RWPE1 (cell line): Measurements from ENCODE around the gene MINDY2.
A peak's percentile ranks its signal among the peaks of the same experiment; 100 is the strongest.
"Not testable (repeated sequence)": the region's sequence is repeated elsewhere in the genome, so short reads cannot be mapped to it uniquely, and the experiment has no call there.

Source experiments
- CTCF ChIA-PET: fragments of 350-600 bp; sonication (Branson Sonifier 250); formaldehyde crosslinking; extraction: SDS; loops from one replicate; lab custom pipeline; 2021; lab: Yijun Ruan, JAX
- POLR2A ChIA-PET: fragments of 400-600 bp; formaldehyde crosslinking; extraction: SDS; loops from one replicate; lab custom pipeline; 2020; ENCODE audit warnings: antibody characterized with exemption; ENCODE audit not compliant: low non-redundant PET; lab: Yijun Ruan, JAX
- DNase-seq: peaks from one replicate; pipeline ENCODE4 v3.0.0; 2012; ENCODE audit warnings: low spot score
- H3K27ac ChIP-seq: fragments of 450-650 bp; 2 replicates; pipeline ENCODE4 v1.5.1; 2017
- CTCF ChIP-seq: fragments of 450-650 bp; conservative IDR thresholded peaks from 2 replicates; pipeline ENCODE4 v1.5.1; 2017; ENCODE audit warnings: low read depth, mild to moderate bottlenecking

The MINDY2 gene

GRCh38 chr15:58839485-58839884 lies 68.4 kb downstream of the MINDY2 start:
- peak; percentile 14 for DNase-seq
- no peak overlapping the region for H3K27ac ChIP-seq
- ChIA-PET CTCF (no interaction called here), POLR2A (no interaction called here)
- TF ChIP-seq CTCF, result peak; percentile 23

GRCh38 chr15:58840048-58840447 lies 68.9 kb downstream of the MINDY2 start:
- CTCF ChIA-PET, result interaction anchor here (0.6 to 0.7 kb wide), 2 partner anchors 67 to 395 kb away, joined by 3 to 6 read pairs; no protein-coding TSS in a partner anchor
- H3K27ac ChIP-seq, result no peak overlapping the region
- TF ChIP-seq CTCF, result no peak
- DNase-seq, result no peak
- POLR2A ChIA-PET, result no interaction called here

GRCh38 chr15:58842713-58843396 lies 71.8 kb downstream of the MINDY2 start:
- no peak overlapping the region for H3K27ac ChIP-seq
- CTCF ChIA-PET, result no interaction called here
- no peak for TF ChIP-seq CTCF
- DNase-seq, result no peak
- POLR2A ChIA-PET, result no interaction called here

GRCh38 chr15:58851205-58851604 lies 80.1 kb downstream of the MINDY2 start:
- POLR2A ChIA-PET, result not testable (repeated sequence)

GRCh38 chr15:58852347-58852746 lies 81.2 kb downstream of the MINDY2 start:
- no peak for DNase-seq
- ChIA-PET CTCF (interaction anchor here (0.5 to 0.6 kb wide), 2 partner anchors 34 to 526 kb away, joined by 3 to 4 read pairs; no protein-coding TSS in a partner anchor), POLR2A (no interaction called here)
- no peak overlapping the region for H3K27ac ChIP-seq
- TF ChIP-seq CTCF, result no peak

More at GRCh38 chr15:58851205-58851604, 80.1 kb downstream of the MINDY2 start:
- CTCF ChIA-PET, H3K27ac ChIP-seq, DNase-seq: not testable (repeated sequence)

- DNase-seq, result no peak
- ChIA-PET POLR2A (no interaction called here), CTCF (interaction anchor here (0.6 kb wide), 1 partner anchor 1125 kb away, joined by 3 read pairs; no protein-coding TSS in a partner anchor)
- no peak for TF ChIP-seq CTCF
- no peak overlapping the region for H3K27ac ChIP-seq
Measured at GRCh38 chr15:58854593-58854992, 83.5 kb downstream of the MINDY2 start.

GRCh38 chr15:58856086-58856485 lies 85.0 kb downstream of the MINDY2 start:
- POLR2A ChIA-PET, result no interaction called here
- TF ChIP-seq CTCF, result no peak
- CTCF ChIA-PET, result interaction anchor here (0.8 kb wide), 1 partner anchor 14 kb away, joined by 3 read pairs; no protein-coding TSS in a partner anchor
- H3K27ac ChIP-seq, result no peak overlapping the region
- DNase-seq, result no peak

GRCh38 chr15:58856621-58857020 lies 85.5 kb downstream of the MINDY2 start:
- CTCF ChIA-PET, DNase-seq, H3K27ac ChIP-seq, POLR2A ChIA-PET: not testable (repeated sequence)
